ENCODE measurements around the gene EXOC2. TPM values are rescaled to one million over a fixed set of nuclear protein-coding genes. Genes with fewer than 3 reads are reported as not detected.
A peak's percentile ranks its signal among the peaks of the same experiment; 100 is the strongest.
"Not testable (repeated sequence)": the region's sequence is repeated elsewhere in the genome, so short reads cannot be mapped to it uniquely, and the experiment has no call there.

EXOC2 gene
- polyA plus RNA-seq, 1 donor, result 22.3 TPM

- no peak for DNase-seq
Observed at GRCh38 chr6:709471-710056, 16.6 kb upstream of the EXOC2 start.

GRCh38 chr6:708237-708598, 15.3 kb upstream of the EXOC2 start:
- DNase-seq, result no peak

- DNase-seq, result no peak
Observed at GRCh38 chr6:707576-708236, 14.8 kb upstream of the EXOC2 start.

GRCh38 chr6:706819-707381, 14.0 kb upstream of the EXOC2 start:
- DNase-seq, result no peak

- DNase-seq, result no peak
Observed at GRCh38 chr6:706146-706545, 13.2 kb upstream of the EXOC2 start.

- no peak for DNase-seq
Observed at GRCh38 chr6:705047-705446, 12.1 kb upstream of the EXOC2 start.

- no peak for DNase-seq
Observed at GRCh38 chr6:704046-704445, 11.1 kb upstream of the EXOC2 start.

GRCh38 chr6:703552-703951, 10.6 kb upstream of the EXOC2 start:
- DNase-seq, result no peak

GRCh38 chr6:701700-702479, 9.0 kb upstream of the EXOC2 start:
- no peak for DNase-seq

- no peak for DNase-seq
Observed at GRCh38 chr6:701215-701614, 8.3 kb upstream of the EXOC2 start.

- DNase-seq, result no peak
Observed at GRCh38 chr6:700490-700889, 7.6 kb upstream of the EXOC2 start.

GRCh38 chr6:699319-699718, 6.4 kb upstream of the EXOC2 start:
- DNase-seq, result no peak

- not testable (repeated sequence) for DNase-seq
Observed at GRCh38 chr6:694431-695126, 1.6 kb upstream of the EXOC2 start.

- no peak for DNase-seq
Observed at GRCh38 chr6:693723-694009, 727 bp upstream of the EXOC2 start.

GRCh38 chr6:692356-692851, 535 bp downstream of the EXOC2 start:
- DNase-seq, result peak; percentile 12

- DNase-seq, result no peak
Observed at GRCh38 chr6:689223-689622, 3.7 kb downstream of the EXOC2 start.

GRCh38 chr6:686497-686896, 6.4 kb downstream of the EXOC2 start:
- no peak for DNase-seq

- DNase-seq, result no peak
Observed at GRCh38 chr6:684831-685636, 7.9 kb downstream of the EXOC2 start.

GRCh38 chr6:683742-684440, 9.0 kb downstream of the EXOC2 start:
- DNase-seq, result peak; percentile 69

GRCh38 chr6:680666-681340, 12.1 kb downstream of the EXOC2 start:
- DNase-seq, result no peak

GRCh38 chr6:680251-680650, 12.7 kb downstream of the EXOC2 start:
- no peak for DNase-seq
